Femur (tissue), 1 donor: ENCODE measurements around the gene ASB4.
"Not testable (repeated sequence)": the region's sequence is repeated elsewhere in the genome, so short reads cannot be mapped to it uniquely, and the experiment has no call there.

ENCODE experiments used
- DNase-seq: peaks from one replicate; pipeline ENCODE4 v3.0.0-alpha.2; 2017

The ASB4 gene

DNA sequence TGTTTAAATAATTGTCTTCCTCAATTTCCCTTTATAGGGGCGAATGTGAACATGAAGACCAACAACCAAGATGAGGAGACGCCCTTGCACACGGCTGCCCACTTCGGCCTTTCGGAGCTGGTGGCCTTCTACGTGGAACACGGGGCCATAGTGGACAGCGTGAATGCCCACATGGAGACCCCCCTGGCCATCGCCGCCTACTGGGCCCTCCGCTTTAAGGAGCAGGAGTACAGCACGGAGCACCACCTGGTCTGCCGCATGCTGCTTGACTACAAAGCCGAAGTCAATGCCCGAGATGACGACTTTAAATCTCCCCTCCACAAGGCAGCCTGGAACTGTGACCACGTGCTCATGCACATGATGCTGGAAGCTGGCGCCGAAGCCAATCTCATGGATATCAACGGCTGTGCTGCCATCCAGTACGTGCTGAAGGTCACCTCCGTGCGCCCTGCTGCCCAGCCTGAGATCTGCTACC, 42.1 kb downstream of the ASB4 start:
- DNase-seq, result no peak

DNA sequence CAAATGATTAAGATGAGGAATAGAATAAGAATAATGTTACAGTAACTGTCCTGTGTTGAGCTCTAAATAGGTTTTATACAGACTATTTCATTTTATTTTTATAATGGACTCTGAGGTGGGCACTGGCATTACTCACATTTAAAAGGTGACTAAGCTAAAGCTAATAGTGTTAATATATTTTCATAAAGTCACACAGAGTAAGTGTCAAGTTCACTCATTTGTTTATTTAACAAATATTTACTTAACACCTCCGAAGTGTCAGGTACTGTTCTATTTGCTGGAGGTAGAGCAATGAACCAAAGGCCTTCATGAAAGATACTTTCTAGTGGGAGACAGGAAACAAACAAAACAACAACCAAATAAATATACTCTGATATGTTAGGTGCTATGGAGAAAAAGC, 44.0 kb downstream of the ASB4 start:
- no peak for DNase-seq

DNA sequence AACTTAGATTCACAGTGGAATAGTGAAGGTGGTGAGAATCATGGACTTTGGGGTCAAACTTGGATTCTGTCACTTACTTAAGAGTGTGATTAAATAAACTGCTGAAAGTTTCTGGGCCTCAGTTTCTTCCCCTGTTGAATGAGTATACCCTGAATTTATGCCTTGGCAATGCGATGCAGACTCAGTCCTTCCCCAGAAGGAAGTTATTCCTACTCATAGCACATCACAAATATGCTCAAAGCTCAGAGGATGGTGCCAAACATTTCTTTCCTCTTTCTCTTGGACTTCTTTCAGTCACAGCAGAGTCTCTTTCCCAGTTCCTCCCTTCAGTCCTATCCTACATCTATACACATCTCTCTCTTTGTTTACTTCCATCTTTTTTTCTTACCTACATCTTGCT, 45.1 kb downstream of the ASB4 start:
- DNase-seq, result no peak

DNA sequence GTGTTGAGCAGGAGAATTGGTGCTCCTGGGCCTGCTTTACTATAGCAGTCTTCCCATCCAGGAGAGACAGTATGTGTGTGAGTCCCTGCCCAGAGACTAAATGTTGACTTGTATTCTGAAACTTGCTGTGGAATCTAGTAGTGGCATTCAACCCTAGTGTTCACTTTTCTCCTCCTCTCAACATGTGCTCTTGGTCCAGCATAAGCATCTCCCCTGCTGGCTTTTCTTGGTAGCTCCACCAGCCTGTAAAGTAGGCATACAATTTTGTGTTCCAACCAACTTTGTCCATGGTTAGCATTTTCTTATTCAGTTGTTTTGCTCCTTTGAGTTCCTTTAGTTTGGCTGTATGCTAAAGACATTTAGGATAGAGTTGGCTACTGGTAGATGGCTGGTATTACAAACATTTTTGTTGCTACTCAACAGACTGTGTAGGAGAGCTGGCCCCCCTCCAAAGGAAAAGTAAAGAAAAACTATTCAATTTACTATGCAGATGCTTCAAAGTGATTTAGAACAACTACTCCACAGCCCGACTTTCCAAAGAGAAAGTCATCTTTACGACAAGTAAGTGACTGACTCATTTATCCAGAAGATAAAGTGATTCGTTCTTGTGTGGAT, 46.0 kb downstream of the ASB4 start:
- DNase-seq, result no peak

DNA sequence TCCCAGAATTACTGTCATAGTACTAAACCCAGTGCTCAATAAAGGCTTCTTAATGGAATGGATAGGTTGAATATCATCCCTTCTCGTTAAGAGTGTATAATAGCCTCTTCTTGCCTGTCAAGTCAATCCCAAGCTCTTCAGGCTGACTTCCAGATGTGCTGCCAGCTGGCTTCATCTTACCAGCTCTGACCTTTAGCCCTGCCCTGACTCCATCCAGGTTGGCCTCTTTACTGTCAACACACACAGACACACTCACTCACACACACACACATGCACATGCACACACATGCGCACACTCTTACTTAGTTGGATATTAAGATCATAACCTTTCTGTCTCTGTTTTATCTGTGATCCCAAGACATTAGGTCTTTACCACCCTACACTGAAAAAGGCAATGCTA, 49.1 kb downstream of the ASB4 start:
- DNase-seq, result no peak

DNA sequence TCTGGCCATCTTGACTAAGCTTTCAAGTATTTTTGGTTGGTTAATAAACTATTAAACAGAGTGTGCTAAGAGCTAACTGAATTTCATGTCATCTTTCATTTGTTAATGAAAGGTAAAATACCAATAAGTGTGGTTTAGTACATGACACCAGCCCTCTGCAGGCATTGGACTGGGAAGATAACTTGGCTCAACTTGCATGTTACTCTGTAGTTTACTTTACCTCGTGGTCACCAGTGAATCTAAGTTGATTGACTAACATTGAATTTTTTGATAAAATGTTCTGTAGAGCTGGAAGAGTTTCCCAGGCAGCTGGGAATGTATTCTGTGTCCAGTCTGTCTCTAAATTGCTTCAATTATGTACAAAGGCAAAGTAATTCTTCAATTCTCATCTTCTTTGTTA, 49.9 kb downstream of the ASB4 start:
- DNase-seq, result no peak

DNA sequence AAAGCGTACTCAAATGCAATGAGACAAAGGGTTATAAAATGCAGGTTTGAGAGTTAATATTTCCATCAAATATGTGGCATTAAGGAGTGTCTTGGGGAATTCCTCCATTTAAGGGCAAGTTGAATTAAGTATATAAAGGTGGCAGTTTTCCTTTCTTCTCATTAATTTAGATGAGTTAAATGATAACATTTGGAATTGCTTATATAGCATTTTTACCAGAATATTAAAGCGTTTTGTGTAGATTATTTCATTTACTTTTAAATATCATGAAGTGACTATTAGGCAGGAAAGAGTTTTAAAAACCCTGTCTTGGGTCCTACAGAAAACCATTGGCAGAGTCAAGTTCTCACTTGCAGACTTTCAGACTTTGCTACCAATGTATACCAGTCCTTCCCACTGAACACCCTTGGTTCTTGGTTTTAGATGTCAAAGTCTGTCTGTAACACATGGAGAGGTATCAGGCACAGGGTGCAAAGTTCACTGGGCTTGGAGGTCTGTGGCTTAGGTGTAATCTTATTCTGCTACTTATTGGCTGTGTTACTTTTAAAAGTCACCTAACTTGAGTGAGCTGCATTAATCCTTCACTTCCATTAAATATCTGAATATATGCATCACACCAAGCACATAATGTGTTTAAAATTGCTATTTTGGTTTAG, 51.0 kb downstream of the ASB4 start:
- no peak for DNase-seq

DNA sequence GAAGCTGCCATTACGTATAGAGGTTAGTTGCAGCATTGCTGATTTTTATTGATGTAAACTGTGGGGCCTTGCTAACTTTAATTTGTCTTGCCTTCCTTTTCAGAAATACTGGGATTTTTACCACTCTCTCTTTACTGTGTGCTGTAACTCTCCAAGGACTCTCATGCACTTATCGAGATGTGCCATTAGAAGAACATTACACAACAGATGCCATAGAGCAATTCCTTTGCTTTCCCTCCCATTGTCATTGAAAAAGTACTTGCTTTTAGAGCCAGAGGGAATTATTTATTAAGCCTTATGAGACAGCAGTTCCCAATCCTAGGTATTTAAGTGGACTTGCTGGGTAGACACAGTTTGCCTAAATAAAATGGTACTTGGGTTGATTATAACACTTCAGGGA, 51.7 kb downstream of the ASB4 start:
- DNase-seq, result no peak

DNA sequence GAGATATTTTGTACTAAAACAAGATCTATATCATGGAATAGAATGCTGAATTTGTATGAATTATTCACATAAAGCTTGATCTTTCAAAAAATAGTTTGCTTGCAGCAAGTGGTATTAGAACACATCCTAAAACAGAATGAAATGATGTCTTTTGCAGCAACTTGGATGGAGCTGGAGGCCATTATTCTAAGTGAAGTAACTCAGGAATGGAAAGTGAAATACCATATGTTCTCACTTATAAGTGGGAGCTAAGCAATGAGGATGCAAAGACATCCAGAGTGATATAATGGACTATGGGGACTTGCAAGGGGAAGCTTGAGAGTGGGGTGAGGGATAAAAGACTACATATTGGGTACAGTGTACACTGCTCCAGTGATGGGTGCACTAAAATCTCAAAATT, 53.7 kb downstream of the ASB4 start:
- no peak for DNase-seq

DNA sequence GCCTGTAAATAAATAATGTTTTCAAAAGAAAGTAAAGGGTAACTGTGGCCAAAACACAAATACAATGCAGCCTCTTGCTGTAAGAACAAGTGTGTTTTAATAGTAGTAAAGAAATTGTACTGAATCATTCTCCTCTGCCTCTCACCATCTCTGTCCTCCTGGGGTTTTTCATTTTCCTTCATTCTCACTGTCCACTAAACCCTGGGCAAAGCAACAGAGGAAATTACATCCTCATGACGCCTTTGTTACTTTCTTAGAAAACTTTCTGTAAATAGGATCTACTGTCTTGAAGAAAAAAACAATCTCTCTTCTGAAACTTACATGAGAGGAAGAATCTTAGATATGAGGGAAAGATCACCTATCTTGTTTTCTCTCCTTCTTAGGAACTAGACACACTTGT, 54.6 kb downstream of the ASB4 start:
- no peak for DNase-seq

DNA sequence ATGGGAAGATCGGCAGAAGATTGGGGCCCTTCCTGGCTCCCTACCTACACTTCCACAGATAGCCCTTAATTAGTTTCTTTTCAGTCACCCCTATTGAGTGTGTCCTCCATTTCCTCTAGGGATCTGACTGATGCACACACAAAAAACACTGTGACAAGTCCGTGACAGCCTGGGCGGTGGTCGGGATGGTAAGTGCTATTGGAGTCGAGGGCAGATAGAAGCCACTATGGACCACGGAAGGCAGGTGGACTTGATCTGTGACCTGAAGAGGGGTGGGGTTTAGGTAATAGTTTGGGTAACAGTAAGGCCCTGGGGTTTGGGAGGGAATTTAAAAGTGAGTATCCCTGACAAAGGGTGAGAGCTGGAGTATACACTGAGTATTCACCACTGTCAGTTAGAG, 57.6 kb downstream of the ASB4 start:
- DNase-seq, result no peak

DNA sequence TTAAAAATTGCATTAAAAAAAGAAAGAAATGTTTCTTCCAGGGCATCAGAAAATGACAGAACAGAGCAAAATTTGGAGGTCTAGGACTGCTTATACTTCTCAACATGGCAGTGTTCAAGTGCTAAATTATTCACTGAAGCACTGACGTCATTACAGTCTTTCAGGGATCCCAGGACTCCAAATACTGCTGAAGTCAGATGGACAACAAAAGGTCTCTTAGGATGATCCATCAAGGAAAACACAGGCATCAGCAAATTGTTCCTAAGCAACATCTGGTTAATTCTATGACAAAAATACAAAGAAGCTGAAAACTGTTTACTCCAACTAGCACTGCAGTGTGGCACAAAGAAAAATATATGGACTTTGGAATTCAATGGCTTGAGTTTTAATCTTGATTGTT, 58.4 kb downstream of the ASB4 start:
- no peak for DNase-seq

DNA sequence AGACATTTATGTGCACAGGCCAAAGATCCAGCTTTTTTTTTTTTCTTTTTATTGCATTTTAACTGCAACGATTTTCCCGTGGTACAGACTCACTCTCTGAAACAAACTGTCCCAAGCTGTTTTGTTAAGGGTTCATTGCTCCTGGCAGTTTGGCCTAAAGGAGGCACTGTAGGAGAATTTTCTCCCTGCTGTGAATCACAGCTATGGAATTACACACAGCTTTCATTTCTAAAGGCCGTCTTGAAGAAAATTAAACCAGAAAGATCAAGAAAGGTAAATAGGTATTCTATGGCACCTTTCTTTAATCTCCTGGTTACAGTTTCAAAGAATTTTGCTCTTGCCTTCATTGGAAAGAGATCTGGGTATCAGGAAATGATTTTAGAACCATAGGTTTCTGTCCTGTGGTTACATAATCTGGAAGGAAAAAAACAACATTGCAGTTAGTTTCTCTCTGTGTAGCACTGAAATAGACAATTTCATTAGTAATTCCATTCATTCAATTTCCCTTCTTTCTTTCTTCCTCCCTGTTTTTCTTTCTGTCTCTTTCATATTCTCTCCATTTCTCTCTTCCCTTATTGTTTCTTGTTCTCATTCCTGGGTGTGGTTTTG, 59.4 kb downstream of the ASB4 start:
- no peak for DNase-seq

DNA sequence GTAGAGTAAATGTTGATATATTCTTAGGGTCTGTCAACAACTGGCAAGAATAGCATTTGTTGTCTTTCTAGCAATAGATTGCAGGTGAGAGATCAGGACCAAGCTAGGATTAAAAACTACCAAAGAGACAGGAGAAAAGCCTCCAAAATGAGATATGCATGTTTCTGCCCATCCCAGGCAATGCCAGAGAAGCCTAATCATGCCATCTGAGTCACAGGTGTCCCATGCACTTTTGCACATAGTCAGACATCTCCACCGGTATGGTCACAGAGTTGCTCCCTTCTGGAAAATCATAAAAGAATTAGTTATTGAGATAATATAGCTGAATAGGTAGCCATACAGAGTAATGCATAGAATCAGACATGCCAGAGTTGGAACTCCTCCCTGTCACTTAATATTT, 59.9 kb downstream of the ASB4 start:
- no peak for DNase-seq

DNA sequence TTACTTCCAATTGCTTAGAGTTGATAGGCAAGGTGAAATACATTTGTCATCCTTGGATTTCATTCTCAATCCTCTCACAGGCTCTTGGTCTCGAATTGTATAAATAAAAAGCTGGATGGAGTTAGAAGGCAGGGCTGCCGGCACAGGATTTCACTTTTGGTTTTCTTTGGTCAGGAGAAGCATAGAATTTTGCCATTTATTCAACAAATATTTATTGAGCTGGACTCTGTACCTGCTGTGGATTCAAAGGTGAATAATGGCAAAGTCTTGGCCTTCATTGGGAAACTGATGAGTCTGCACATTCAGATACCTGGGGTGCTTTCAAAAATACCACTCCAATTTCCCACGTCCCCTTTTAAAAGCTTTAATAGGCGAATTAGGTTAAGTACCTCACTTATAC, 60.9 kb downstream of the ASB4 start:
- DNase-seq, result no peak

DNA sequence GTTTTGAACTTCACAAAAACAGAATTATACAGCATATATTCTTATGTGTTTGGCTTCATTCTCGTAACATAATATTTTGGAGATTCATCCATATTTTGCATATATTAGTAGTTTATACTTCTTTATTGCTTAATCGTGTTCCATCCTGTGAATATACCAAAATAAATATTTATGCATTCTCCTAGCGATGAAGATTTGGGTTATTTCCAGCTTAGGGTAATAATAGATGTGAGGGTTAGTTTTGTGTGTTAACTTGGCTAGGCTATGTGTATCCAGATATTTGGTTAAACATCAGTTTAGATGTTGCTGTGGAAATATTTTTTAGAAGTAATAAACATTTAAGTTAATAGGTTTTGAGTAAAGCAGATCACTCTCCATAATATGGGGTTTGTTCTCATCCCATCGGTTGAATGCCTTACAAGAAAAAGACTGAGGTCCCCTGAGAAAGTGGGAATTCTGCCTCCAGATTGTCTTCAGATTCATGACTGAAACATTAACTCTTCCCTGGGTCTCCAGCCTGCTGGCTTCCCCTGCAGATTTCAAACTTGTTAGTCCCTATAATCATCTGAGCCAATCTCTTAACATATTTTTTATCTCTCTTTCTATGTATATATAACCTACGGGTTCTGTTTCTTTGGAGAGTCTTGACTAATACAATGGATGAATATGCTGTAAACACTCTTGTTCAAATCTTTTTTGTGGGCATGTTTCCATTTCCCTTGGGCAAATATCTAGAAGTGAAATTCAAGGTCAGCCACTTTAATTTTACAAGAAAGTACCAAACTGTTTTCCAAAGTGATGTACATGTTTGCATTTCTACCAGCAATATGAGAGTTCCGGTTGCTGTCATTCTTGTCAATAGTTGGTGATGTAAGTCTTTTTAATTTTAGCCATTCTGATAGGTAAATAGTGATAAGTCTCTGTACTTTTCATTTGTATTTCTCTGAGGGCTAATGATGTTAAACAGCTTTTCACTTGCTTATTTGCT, 61.9 kb downstream of the ASB4 start:
- no peak for DNase-seq

DNA sequence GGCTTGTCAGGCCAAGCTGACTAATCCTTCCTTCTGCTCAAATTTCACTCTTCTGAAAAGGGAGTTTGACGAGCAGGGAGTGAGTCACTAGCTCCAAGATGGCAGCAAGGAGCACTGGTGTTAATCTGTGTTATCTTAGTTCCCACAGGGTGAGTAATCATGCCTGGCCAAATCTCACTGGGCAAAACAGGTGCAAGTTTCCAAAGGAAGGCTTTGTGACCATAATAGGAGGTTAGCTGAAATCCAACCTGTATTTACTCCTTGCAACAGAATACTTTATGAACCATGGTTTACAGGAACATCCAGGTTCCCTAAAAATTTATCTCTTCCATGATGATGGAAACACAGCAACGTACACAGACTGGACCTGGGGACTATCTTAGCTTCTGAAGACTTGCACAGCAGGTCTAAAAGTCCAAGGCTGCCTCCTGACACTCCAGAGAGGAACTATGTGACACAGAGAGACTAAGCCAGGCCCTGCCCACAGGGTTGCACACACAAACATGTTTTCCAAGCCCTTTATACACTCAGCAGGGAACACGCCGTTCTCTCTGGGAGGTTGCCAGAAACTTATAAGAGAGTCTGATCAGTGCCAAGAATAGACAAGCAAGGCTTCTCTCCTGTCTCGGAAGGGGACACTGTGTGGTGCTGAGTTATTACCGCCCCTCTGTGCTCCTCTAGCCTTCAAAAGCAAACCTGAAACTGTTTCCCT, 64.2 kb downstream of the ASB4 start:
- peak; percentile 81 for DNase-seq

DNA sequence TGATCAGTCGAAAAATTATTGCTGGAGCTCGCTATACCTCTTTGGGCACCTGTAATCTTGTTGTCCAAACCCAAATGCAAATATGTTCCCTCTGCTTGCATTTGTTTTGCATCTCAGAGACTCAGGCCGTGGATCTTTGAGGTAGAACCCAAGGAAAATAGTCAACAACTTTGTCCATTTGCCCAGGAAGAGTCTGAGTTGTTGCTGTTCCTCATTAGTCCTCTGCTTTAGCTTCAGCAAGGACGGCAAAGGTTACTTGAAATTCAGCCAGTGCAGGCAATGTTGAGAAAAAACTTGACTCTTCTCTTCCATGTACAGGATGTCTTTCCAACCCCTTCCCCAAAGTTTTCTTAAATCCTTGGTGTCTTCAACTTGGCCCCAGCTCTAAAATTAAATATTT, 64.8 kb downstream of the ASB4 start:
- no peak for DNase-seq

DNA sequence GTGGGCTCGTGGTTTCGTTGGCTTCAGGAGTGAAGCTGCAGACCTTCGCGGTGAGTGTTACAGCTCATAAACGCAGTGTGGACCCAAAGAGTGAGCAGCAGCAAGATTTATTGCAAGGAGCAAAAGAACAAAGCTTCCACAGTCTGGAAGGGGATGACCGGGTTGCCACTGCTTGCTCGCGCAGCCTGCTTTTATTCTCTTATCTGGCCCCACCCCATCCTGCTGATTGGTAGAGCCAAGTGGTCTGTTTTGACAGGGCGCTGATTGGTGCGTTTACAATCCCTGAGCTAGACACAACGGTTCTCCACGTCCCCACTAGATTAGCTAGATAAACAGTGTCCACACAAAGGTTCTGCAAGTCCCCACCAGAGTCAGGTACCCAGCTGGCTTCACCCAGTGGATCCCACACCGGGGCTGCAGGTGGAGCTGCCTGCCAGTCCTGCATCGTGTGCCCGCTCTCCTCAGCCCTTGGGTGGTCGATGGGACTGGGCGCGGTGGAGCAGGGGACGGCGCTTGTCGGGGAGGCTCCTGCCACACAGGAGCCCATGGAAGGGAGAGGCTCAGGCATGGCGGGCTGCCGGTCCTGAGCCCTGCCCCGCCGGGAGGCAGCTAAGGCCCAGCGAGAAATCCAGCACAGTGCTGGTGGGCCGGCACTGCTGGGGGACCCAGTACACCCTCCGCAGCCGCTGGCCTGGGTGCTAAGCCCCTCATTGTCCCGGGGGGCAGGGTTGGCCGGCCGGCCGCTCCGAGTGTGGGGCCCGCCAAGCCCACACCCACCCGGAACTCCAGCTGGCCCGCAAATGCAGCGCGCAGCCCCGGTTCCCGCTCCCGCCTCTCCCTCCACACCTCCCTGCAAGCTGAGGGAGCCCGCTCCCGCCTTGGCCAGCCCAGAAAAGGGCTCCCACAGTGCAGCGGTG, 66.5 kb downstream of the ASB4 start:
- DNase-seq, result not testable (repeated sequence)

DNA sequence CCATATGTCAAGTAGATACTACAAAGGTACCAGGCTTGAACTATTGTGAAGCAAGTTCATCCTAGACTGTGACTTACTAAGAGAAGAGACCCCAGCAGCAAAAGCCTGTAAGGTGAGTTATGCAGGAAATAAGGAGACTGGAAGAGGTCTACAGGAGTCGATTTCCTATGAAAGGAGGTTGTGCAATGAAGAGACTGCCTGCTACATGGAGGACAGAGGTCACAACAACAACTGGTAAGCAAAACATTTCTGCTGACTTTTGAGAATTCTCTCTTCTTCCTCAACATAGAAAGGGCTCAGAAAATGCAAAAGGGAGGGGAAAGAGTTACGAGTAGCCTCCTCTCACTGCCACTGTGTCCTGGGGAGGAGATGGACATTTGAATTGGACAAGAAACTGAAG, 68.2 kb downstream of the ASB4 start:
- no peak for DNase-seq

DNA sequence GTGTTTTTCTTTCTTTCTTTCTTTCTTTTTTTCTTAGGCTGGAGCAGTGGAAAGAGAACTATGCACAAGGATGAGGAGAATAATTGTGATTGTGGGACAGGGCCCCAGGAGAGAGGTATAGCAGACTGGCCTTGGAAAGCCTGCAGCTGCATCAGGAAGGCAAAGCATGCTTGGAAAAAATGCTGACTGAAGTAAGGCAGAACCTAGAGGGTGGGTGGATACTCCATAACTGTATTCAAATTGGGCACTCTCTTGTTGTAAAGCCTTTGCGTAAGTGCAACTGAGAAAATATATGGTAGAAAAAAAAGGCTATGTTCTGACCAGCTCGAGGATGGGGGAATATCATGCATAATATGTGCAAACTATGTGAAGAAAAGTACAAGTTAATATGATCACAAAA, 71.0 kb downstream of the ASB4 start:
- no peak for DNase-seq

DNA sequence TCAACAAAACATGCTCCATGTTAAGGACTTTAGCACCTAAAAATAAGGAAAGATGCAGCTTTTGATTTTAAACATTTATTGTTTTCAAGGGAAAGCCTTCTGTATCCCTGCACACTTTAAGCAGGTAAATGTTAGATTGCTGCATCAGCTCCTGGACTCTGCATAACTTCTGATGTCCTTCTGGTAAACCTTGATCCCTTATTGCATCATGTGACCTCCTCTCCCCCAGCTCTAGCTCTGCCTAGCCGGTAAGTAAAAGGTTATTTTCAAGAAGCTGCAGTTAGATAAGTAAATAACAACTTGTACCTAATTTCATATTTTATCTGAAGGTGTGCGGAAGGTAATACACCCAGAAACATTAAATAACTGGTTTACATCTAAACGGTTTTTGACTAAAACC, 73.1 kb downstream of the ASB4 start:
- no peak for DNase-seq
